Activated CD8-positive, alpha-beta memory T cell treated with anti-CD3 and anti-CD28 coated beads for 48 hours (primary cell): ENCODE data around the gene FAM151B.
"Not testable (repeated sequence)": the region's sequence is repeated elsewhere in the genome, so short reads cannot be mapped to it uniquely, and the experiment has no call there.

ENCODE experiments used
- DNase-seq, 3 experiments: peaks; one replicate each; pipeline ENCODE4 v3.0.0-alpha.2; 2020; ENCODE audit warnings: low read depth in 2 of 3, low spot score in 2 of 3

Gene FAM151B

DNA sequence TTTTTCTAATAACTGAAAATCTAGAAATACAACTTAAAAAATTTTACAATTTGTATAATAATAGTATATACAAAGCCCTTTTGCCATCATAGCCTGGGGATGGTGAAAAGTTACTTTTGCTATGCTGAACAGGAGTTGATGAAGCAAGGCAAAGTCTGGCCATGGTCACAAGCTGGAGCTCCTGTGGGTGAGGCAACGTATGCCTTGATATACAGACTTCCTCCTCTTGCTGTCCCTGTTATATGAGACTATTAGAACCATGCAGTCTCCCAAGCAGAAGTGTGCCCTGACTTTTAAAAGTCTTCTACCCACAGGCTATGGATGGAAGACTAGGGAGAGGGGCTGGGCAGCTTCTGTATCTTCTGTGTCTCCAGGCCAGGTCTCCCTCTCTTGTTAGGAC lies 15.7 kb downstream of the FAM151B start:
- DNase-seq, result no peak

DNA sequence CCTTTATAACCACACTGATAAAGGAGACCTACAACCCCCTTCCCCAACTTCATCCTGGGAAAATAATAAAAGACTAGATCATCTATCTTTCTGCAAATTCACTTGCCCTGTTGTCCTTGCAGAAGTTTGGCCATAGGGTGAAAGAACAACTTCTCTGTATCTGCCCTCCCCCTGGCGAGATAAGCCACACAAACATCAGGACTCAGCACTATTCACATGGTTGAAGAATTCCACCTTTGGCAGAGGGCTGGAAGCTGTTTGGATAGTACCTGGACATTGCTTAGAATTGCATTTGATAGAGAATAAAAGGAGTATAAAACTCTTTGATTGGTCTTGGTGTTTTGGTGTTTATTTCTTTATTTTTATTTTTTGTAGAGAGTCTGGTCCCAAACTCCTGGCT lies 16.9 kb downstream of the FAM151B start:
- no peak for DNase-seq

DNA sequence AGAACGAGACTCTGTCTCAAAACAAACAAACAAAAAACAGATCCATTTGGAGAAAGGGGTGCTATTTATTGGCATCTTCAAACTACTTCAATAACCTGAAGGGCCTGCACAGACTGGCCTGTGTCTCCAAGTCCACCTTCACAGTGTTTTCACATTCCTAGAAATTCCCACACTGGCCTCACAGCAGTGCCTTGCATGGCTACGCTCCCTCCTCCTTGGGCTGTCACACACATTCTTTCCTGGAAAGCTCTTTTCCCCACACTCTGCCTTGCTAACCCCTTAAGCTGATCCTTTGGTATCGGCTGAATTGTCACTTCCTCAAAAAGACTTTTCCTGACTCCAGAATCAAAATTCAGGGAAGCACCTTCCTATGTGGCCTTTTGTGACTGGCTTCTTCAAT lies 19.8 kb downstream of the FAM151B start:
- no peak for DNase-seq

DNA sequence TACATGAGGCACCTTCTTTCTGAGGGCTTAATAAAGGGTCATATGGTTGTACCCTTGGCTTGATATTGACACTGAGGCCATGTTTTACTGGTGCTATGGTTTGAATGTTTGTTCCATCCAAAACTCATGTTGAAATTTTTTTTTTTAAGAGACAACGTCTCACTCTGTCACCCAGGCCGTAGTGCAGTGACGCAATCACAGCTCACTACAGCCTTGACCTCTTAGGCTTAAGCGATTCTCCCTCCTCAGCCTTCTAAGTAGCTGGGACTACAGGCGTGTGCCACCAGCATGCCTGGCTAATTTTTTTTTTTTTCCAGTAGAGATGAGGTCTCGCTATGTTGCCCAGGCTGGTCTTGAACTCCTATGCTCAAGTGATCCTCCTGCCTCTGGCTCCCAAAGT lies 20.9 kb downstream of the FAM151B start:
- DNase-seq, result no peak

DNA sequence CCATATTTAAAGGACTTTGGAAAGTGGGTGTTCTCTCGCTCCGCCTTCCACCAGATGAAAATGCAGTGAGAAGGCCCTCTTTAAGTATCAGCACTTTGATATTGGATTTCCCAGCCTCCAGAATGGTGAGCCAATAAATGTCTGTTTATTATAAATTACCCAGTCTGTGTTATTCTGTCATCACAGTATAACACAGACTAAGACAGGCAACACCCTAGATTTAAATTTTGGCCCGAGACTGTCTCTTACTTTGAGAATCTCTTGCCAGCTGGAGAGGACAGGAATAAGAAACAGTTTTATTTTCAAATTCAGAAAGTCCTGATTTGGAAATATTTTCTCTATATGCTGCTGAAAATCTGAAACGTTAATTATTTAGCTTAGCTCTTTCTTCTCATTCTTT lies 21.5 kb downstream of the FAM151B start:
- no peak for DNase-seq

DNA sequence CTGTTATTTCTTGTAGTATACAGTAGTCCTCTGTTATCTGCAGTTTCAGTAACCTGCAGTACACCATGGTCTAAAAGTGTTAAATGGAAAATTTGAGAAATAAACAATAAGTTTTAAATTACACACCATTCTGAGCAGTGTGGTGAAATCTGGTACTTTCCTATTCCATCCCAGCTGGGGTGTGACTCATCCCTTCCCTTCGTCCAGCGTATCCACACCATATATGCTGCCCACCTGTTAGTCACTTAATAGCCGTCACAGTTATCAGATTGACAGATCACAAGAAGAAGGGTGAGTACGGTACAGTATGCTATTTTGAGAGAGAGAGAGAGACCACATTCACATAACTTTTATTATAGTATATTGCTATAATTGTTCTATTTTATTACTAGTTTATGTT lies 28.9 kb downstream of the FAM151B start:
- peak in 1 of 3 experiments; percentile 18 for DNase-seq

DNA sequence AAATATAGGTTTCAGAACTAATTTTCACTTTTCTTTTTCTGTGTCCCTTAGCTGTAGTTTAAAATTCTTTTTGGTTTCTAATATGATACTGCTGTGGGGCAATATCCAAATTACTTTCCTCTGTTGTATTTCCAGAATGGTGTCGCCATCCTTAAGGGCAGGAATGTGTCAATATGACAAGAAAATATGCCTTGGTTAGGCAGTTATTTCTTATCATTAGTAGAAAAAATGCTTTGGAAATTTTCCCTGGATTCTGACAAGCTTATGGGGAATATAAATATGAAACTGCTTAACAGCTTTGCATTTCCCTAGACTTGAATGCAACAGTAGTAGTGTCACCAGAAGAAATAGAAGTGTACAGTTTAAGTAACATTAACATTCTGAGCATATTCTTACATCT lies 52.8 kb downstream of the FAM151B start:
- no peak for DNase-seq

DNA sequence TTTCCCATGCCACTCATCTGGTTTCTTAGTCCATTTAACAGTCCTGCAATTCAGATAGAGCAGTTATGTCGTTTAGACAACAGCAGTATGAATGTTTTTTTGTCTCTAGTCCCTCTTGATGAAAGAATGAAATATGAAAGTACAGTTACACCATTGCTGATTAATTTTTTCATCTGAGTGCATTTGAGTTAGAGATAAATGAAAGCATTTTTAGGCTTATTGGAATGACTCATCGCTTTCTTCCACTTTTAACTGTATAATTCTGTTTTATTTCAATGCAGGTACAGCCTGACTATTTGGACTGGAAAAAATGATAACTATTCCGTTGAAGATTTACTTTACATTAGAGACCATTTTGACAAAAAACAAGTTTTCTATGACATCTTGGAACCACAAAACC lies 53.5 kb downstream of the FAM151B start:
- no peak for DNase-seq

DNA sequence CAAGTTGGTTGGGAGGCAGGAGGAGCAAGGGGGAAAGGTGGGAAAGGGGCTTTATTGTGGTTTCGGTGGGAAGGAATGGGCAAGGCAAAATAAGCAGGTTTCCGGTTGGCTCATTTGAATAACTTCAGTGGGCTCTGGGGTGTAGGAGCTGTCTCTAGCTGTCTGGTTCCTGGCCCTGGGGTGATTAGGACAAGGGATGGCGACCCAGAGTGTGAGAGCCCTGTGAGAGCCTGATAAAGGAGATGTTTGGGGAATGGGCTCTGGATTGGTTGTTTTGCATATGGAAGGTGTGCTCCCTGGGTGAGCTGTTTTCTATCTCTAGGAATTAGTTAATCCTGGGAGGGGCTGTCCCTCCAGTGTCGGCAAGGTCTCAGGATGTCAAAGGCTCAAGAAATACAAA lies 66.7 kb downstream of the FAM151B start:
- DNase-seq, result no peak

DNA sequence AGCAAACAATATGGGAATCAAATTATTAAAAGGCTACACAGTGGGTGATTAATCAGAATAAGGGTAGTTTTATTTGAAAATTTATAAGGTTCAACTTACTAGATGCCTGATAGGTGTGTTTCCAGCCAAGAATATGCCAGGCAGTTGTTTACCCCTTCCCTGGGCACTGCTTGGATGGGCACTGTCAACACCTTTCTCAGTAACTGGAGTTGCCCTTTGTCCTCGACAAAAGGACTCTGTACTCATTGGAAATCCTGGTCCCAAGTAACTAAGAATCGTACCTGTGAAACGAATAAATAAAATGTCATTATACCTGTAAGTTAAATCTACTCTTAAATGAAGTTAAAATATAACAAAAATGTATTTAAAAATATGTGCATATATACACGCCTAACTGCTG lies 67.2 kb downstream of the FAM151B start:
- no peak for DNase-seq

DNA sequence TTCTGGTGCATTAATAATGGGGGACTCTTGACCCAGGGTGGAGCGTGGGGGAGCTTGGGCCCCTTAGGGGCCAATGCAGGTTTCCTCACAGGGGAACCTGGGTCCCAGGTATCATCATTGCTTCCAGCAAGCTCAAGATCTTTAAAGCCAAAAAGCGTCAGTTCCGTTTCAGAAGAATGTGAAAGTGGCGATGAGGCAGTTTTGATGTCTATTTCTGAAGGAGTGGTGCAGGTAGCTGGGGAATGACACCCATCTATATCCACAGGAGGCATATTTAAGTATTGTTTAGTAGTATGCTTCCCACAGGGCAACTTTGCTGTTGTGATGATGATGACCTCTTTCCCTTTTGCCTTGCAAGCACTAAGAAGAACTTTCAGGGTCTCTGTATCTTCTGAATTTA lies 71.3 kb downstream of the FAM151B start:
- DNase-seq, result no peak

DNA sequence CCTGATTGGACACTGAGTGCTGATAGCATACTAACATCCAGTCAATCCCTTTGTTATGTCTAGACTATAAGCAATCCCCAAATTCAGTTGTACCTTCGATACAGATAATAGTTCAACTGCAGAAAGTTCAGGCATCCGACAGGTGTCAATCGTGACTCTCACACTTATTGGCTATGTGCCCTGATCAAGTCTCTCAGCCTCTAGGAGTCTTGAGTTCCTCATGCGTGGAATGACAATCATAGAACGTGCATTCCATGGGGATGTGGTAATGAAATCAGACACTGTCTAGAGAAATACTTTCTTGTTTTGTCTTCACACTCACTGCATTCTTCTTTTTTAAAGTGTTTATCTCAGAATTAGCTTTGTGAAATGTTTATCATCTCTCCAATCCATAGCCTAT lies 77.4 kb downstream of the FAM151B start:
- DNase-seq, result no peak

DNA sequence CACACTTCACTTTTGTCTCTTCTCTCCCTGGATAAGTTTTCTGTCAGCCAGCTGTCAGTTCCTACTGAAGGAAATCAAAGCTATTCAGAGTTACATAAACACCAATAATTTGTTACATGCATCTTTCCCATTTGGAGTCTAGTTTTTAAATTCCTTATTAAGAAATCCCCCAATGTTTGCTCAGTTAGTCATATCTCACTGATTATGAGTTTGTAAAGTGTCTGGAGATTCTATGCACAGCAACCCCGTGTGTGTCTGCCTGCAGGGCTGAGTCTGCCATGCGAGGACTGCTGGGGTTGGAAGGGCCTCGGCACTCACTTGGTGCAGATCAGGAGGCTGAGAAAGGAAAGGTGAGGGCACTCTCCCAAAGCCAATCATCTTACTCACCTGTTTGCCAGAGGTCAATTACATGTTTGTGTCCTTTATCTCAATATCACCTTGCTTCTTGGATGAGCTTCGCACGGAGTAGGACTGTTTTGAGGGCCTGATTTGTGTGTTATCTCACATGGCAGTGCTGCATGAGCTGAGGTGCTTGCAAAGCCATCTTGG lies 78.9 kb downstream of the FAM151B start:
- no peak for DNase-seq

DNA sequence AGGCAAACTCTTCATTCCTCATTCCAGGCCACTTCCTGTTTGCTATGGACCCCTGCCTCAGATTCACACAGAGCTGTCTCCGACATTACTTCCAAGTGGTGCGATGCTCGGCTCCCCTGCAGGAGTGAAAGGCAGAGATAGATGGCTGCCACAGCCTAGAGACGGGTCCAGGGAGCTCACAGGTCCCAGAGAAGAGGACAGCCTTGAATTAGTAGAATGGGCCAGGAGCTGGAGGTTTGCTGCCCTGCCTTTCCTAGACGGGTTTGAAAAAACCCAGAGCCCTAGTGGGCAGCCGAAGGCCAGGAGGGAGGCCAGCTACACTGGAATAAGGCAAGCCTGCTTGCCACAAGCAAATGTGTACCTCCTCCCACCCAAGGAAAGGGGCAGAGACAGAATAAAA lies 80.4 kb downstream of the FAM151B start:
- DNase-seq, result no peak

DNA sequence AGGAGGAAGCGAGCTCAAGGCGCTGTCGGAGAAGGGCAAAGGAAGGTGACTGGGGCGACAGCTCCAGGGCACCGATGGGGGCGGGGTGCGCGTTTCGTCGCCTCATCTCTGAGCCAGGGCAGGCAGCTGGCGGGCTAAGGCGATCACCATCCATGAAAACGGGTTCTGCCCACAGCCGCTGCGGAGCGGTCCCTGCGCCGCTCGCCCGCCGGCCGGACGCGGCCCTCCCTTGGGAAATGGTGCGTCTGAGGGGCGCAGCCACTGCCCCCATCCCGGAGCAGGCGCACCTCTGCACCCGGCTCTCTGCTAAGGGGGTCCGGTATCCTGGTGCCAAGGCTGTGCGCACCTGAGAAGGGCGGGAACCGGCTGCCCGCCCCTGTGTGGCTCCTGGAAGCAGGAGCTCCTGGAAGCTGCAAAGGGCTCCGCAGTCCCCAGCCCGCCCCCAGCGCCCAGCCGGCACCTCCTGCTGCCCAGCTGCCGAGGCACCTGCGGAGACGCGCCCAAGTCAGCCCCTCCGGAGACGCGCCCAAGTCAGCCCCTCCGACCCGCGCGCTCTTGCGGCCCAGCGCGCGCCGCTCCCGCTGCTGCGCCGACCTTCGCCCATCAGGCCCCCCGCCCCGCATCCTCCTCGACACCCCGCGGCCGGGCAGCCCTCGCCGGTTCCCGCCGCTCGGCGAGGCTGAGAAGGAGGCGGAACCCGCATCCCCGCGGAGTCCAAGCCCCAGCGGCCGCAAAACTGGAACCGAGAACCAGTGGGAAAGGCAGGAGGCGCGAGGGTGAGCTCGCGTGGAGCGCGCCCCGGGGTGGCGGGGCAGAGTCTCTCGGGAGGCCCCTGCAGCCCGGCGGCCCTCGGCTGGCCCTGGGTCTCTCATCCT lies 81.4 kb downstream of the FAM151B start:
- DNase-seq, result no peak

DNA sequence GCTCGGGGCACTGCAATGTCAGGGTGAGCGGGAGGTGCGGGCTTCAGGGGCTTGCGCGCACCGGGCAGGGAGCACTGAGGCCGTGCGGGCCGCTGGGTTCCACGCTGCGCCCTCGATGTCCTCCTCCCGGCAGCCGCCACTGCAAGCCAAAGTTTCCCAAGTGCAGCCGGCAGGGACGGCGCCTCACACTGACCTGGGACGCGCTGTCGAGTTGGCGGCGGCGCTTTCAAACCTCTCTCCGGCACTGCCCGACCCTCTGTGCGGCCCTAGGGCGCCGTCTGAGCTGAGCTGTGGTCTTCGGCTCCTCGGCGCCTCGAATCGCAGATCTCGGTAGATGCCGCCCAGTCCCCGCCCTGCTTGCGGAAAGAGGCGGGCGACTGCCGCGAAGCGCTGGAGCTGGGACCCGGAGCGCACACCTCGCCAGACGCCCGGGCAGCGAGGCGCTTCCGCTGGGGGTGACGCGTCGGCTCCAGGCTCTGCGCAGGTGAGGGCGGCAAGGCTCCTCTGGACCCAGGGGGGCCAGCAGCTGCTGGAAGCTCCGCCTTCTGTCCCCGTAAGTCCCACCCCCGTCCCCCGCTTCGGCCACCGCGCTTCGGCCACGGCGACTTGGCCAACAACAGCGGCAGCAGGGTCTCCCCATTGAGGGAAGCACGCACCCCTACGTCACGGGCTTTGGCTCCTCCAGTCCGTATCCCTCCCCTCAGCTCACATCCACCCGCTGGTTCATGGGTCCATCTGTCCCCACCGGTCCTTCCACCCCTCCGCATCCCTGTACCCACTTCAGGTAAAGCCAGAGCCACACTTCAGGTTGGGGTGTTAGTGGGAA lies 82.3 kb downstream of the FAM151B start, which contains the start of gene ANKRD34B:
Gene ANKRD34B, minus strand, starts transcription at position 320 of the 826 bp plus-strand sequence. CDS start 10,261 bp downstream, outside the sequence.
- DNase-seq, result peak; percentile 5 to 12 (median 8)

DNA sequence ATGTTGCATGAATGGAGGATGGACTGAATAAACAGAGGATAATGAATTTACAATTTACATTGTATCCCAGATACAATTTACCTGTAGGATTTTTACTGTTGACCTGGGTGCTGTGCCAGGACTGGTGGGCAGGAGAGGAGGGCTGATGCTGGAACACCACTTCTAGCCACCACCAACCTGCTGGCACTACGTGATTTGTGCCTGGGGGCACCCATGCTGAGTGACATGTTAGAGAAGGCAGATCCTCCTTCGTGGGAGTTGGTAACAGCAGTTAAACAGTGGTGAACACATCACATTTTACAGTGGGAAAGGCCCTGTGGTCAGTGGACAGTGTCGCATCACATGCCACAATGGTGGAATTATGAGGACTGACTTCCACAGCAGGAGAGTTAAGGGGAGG lies 85.2 kb downstream of the FAM151B start:
- no peak for DNase-seq

DNA sequence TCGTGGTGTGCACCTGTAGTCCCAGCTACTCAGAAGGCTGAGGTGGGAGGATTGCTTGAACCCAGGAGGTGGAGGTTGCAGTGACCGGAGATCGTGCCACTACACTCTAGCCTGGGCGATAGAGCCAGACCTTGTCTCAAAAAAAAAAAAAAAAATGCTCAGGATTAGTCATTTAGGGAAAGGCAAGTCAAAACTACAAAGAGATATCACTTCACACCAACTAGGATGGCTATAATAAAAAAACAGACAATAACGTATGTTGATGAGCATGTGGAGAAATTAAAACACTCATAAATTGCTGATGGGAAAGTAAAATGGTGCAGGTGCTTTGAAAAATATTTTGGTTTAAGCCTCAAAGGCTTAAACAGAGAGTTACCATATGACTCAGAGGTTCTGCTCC lies 88.5 kb downstream of the FAM151B start:
- DNase-seq, result no peak

DNA sequence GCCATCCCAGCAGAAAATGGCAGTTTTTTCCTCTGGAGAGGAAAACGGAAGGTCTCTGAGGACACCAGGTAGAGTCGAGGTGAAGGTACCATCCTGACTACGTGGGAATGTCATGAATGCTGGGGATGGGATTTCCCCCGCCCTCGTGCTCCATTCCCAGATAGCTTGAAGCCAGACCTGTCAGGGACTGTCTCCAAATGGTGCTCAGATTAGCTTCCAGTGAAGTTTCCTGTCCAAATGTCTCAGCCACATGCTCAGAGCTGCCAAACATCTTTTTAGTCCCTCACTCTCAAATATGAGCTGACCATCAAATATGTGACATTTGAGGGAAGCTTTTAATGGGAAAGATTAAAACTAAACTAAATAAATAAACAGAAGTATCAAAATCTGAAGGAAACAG lies 89.8 kb downstream of the FAM151B start:
- no peak for DNase-seq

DNA sequence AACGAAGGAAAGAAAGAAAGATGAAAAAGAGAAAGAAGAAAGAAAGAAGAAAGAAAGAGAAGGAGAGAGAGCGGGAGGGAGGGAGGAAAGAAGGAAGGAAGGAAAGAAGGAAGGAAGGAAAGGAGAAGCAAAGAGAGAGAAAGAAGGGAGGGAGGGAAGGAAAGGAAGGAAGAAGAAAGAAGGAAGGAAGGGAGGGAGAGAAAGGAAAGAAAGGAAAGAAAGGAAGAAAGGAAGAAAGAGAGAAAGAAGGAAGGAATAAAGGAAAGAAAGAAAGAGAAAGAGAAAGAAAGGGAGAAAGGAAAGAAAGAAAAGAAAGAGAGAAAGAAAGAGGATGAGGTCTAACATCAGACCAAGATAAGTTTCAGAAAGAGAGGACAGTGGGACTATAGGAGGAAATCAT lies 91.2 kb downstream of the FAM151B start:
- no peak for DNase-seq

DNA sequence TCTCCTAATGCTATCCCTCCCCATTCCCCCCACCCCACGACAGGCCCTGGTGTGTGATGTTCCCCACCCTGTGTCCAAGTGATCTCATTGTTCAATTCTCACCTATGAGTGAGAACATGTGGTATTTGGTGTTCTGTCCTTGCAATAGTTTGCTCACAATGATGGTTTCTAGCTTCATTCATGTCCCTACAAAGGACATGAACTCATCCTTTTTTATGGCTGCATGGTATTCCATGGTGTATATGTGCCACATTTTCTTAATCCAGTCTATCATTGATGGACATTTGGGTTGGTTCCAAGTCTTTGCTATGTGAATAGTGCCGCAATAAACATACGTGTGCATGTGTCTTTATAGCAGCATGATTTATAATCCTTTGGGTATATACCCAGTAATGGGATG lies 92.4 kb downstream of the FAM151B start:
- not testable (repeated sequence) for DNase-seq

DNA sequence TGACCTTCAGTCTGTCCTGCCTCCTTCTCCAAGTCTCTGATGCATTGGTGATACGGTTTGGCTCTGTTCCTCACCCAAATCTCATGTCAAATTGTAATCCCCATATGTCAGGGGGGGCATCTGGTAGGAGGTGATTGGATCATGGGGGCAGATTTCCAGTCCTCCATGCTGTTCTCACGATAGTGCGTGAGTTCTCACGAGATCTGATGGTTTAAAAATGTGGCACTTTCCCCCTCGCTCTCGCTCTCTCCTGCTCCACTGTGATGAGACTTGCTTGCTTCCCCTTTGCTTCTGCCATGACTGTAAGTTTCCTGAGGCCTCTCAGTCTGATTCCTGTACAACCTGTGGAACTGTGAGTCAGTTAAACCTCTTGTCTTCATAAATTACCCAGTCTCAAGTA lies 96.9 kb downstream of the FAM151B start:
- no peak for DNase-seq
